ENCODE measurements around the gene RAB4B. TPM values are rescaled to one million over a fixed set of nuclear protein-coding genes. Genes with fewer than 3 reads are reported as not detected.

RAB4B gene
- total and polyA plus RNA-seq, 2 of the 13 experiments (the other 11 are each of a cell fraction or from before 2014, with no cell fraction given) = 3.3 to 5.4 TPM

GRCh38 chr19:40797963-40798682, 20.1 kb downstream of the RAB4B start (continued):
- TF ChIP-seq, protein P1, sequence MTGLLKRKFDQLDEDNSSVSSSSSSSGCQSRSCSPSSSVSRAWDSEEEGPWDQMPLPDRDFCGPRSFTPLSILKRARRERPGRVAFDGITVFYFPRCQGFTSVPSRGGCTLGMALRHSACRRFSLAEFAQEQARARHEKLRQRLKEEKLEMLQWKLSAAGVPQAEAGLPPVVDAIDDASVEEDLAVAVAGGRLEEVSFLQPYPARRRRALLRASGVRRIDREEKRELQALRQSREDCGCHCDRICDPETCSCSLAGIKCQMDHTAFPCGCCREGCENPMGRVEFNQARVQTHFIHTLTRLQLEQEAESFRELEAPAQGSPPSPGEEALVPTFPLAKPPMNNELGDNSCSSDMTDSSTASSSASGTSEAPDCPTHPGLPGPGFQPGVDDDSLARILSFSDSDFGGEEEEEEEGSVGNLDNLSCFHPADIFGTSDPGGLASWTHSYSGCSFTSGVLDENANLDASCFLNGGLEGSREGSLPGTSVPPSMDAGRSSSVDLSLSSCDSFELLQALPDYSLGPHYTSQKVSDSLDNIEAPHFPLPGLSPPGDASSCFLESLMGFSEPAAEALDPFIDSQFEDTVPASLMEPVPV (CRISPR knock-in tag; IDR thresholded peaks at IDR 0.05) = no peak
- TF ChIP-seq ETV6 (CRISPR knock-in tag; conservative IDR thresholded peaks at IDR 0.05) (0 out of 2 replicates have a peak, but pooled peaks have one; percentile 36), ZNF709 (CRISPR knock-in tag; IDR thresholded peaks at IDR 0.05) (peak; percentile 22; the same call in 1 of the 2 replicates), ZNF672 (CRISPR knock-in tag; IDR thresholded peaks at IDR 0.05) (no peak), ZNF143 (CRISPR knock-in tag; IDR thresholded peaks at IDR 0.05) (no peak; the same call in 1 of the 2 replicates), HDAC2 (CRISPR knock-in tag; IDR thresholded peaks at IDR 0.05) (peak; percentile 86; the same call in 1 of the 2 replicates), GATAD2A (CRISPR knock-in tag; IDR thresholded peaks at IDR 0.05) (peak; percentile 76; the same call in 1 of the 2 replicates), CC2D1A (CRISPR knock-in tag; IDR thresholded peaks at IDR 0.05) (peak; percentile 75; the same call in 1 of the 2 replicates), TRAFD1 (CRISPR knock-in tag; IDR thresholded peaks at IDR 0.05; ENCODE audit: borderline replicate concordance) (peak; percentile 49; the same call in 1 of the 2 replicates), POLR2A (IDR thresholded peaks at IDR 0.05; ENCODE audit: insufficient read depth in 1 of 2, low read depth in 2 of 2, low read length in 2 of 2) (peak; percentile 67 to 94), ZBTB43 (CRISPR knock-in tag; conservative IDR thresholded peaks at IDR 0.05) (peak; percentile 93), CAMTA2 (CRISPR knock-in tag; IDR thresholded peaks at IDR 0.05; ENCODE audit: borderline replicate concordance) (no peak), PCBP2 (optimal IDR thresholded peaks at IDR 0.05; ENCODE audit: low read depth, low read length, poor library complexity, severe bottlenecking) (no peak), SRY (CRISPR knock-in tag; IDR thresholded peaks at IDR 0.05) (0 out of 2 replicates have a peak, but pooled peaks have one; percentile 42), RBFOX2 (IDR thresholded peaks at IDR 0.05; ENCODE audit: low read depth, low read length) (peak; percentile 60), FOXC1 (CRISPR knock-in tag; IDR thresholded peaks at IDR 0.05; ENCODE audit: borderline replicate concordance) (peak; percentile 65; the same call in 1 of the 2 replicates), TEAD3 (CRISPR knock-in tag; optimal IDR thresholded peaks at IDR 0.05; ENCODE audit: borderline replicate concordance) (peak; percentile 91), DMAP1 (CRISPR knock-in tag; IDR thresholded peaks at IDR 0.05) (peak; percentile 74), BHLHE40 (IDR thresholded peaks at IDR 0.05; ENCODE audit: low read length) (peak; percentile 76), FOXK2 (IDR thresholded peaks at IDR 0.05) (no peak)
- TF ChIP-seq, protein P2, sequence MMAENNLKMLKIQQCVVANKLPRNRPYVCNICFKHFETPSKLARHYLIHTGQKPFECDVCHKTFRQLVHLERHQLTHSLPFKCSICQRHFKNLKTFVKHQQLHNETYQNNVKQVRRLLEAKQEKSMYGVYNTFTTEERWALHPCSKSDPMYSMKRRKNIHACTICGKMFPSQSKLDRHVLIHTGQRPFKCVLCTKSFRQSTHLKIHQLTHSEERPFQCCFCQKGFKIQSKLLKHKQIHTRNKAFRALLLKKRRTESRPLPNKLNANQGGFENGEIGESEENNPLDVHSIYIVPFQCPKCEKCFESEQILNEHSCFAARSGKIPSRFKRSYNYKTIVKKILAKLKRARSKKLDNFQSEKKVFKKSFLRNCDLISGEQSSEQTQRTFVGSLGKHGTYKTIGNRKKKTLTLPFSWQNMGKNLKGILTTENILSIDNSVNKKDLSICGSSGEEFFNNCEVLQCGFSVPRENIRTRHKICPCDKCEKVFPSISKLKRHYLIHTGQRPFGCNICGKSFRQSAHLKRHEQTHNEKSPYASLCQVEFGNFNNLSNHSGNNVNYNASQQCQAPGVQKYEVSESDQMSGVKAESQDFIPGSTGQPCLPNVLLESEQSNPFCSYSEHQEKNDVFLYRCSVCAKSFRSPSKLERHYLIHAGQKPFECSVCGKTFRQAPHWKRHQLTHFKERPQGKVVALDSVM (CRISPR knock-in tag; IDR thresholded peaks at IDR 0.05) = peak; percentile 99
- TF ChIP-seq, protein P3, sequence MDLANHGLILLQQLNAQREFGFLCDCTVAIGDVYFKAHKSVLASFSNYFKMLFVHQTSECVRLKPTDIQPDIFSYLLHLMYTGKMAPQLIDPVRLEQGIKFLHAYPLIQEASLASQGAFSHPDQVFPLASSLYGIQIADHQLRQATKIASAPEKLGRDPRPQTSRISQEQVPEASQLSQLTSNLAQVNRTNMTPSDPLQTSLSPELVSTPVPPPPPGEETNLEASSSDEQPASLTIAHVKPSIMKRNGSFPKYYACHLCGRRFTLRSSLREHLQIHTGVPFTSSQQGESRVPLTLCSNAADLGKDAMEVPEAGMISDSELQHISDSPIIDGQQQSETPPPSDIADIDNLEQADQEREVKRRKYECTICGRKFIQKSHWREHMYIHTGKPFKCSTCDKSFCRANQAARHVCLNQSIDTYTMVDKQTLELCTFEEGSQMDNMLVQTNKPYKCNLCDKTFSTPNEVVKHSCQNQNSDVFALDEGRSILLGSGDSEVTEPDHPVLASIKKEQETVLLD (CRISPR knock-in tag; IDR thresholded peaks at IDR 0.05; ENCODE audit: low read depth) = peak; percentile 10; the same call in 1 of the 2 replicates
